GM12875 (cell line): ENCODE results near the gene GCSH.

Source experiments
- H3K4me3 ChIP-seq: one replicate; pipeline ENCODE4 v1.5.1; 2011; ENCODE audit warnings: low read depth, low read length, control low read depth
- CTCF ChIP-seq: IDR thresholded peaks from 2 replicates; pipeline ENCODE4 v1.5.1; 2011; ENCODE audit warnings: low read depth, mild to moderate bottlenecking, control low read depth, inconsistent platforms, low read length, moderate library complexity, borderline replicate concordance; ENCODE audit not compliant: insufficient read depth

GCSH gene

GRCh38 chr16:81035398-81035974 lies 60.7 kb downstream of the GCSH start, which contains the start of gene ATMIN:
TSS of gene ATMIN (plus strand) at chr16:81035842. CDS start at chr16:81035871, 29 bp downstream.
- TF ChIP-seq CTCF, result peak; percentile 99
- H3K4me3 ChIP-seq, result peak within 1 kb of the TSS; percentile 73
